SHP77 (cell line): ENCODE results near the gene GOT1.

ENCODE experiments used
- DNase-seq, 2 experiments: peaks; one replicate each; lab custom pipeline; 2025; lab: John Stamatoyannopoulos, UW

GOT1 gene

GRCh38 chr10:99360934-99361333, 69.5 kb downstream of the GOT1 start:
- DNase-seq, result no peak

GRCh38 chr10:99358101-99358500, 72.3 kb downstream of the GOT1 start:
- no peak for DNase-seq

- DNase-seq, result no peak
Measured at GRCh38 chr10:99357691-99358090, 72.7 kb downstream of the GOT1 start.

- no peak for DNase-seq
Measured at GRCh38 chr10:99353182-99353581, 77.2 kb downstream of the GOT1 start.

- DNase-seq, result no peak
Measured at GRCh38 chr10:99347672-99348071, 82.8 kb downstream of the GOT1 start.
